Measurements from ENCODE around the gene SAMD13. TPM values are rescaled to one million over a fixed set of nuclear protein-coding genes. Genes with fewer than 3 reads are reported as not detected.

The SAMD13 gene, protein sequence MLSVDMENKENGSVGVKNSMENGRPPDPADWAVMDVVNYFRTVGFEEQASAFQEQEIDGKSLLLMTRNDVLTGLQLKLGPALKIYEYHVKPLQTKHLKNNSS
- under 1 TPM; 0.51 to 0.71 TPM for total RNA-seq
- long read RNA-seq, donor 1, partial matches to known transcripts, result 0 of 2 reads
- long read RNA-seq, donor 1, other reads (novel, unspliced or antisense), result 2 of 2 reads
- long read RNA-seq, donor 2, partial matches to known transcripts, result 0 of 1 reads
- long read RNA-seq, donor 2, other reads (novel, unspliced or antisense), result 1 of 1 reads

- no peak for DNase-seq (ENCODE audit: low spot score)
- intact Hi-C loops (cut with DNase I), result no loop called here
These were observed at the start of gene SAMD13 for GRCh38 chr1:84301004-84301784. TSS of gene SAMD13 (plus strand) at chr1:84301708. CDS start at chr1:84303235, 1,527 bp downstream.

DNA sequence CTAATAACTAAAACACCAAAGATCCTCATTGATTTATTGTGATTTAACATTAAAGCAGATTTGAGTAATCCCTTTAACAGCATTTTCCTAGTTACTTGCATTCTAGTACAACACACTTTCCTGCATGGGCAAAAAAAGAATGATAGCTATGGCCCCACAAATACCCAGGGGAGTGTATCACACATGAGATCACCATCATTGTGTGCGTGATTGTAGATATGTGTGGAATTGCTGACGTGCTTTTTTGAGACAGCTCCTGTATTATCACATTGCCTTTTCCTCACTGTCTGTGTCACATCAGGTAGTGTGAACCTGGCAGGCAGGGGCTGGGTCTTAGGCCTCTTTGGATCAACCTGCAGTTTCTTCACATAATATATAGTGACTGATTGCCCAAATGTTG lies 48.5 kb upstream of the SAMD13 start:
- no peak for DNase-seq (ENCODE audit: low spot score)
- intact Hi-C loops (cut with DNase I), result no loop called here

GRCh38 chr1:84253891-84254290 lies 47.6 kb upstream of the SAMD13 start:
- no peak for DNase-seq (ENCODE audit: low spot score)
- intact Hi-C loops (cut with DNase I), result no loop called here

GRCh38 chr1:84254703-84255238 lies 46.7 kb upstream of the SAMD13 start:
- no peak for DNase-seq (ENCODE audit: low spot score)
- intact Hi-C loops (cut with DNase I), result no loop called here

- no peak for DNase-seq (ENCODE audit: low spot score)
- intact Hi-C loops (cut with DNase I), result no loop called here
These were observed 45.9 kb upstream of the SAMD13 start for GRCh38 chr1:84255582-84255981.

DNA sequence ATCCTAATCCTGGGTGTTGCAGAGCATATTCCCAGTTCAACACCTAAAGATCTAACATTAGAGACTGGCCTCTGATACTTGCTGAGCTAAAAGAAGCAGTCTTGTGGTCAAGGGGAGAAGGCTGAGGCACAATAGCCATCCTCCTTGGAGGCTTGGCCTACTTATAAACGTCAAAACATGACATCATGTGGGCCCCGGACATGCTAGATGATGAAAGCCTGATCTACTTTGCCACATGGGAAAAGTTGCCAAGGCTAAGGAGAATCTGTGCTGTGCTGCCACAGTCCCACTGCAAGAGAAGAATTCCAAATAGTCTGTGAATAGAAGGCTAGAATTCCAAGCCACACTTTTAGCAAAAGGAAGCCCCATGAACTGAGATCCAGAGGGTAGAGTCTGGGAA lies 43.9 kb upstream of the SAMD13 start:
- intact Hi-C loops (cut with DNase I), result no loop called here
- DNase-seq (ENCODE audit: low spot score), result no peak

DNA sequence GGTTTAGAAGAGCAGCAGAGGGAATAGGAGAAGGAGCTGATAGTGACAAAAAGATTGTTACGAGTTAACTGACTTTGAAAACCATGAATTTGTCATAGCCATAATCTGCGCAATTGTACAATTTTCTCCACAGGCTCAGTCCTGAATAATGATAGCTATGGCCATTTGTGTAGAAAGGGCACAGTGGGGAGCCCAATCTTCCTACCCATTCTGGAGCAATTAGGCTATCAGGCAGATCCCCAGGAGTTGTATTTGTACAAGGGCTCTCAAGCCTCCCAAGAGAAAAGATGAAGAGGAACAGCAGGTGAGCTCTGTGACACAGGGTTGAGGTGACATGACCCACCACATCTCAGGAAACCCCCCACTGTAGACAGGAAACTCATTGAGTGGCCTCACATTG lies 42.1 kb upstream of the SAMD13 start:
- intact Hi-C loops (cut with DNase I), result no loop called here
- no peak for DNase-seq (ENCODE audit: low spot score)

GRCh38 chr1:84259989-84260388 lies 41.5 kb upstream of the SAMD13 start:
- intact Hi-C loops (cut with DNase I), result no loop called here
- no peak for DNase-seq (ENCODE audit: low spot score)

GRCh38 chr1:84260852-84261518 lies 40.5 kb upstream of the SAMD13 start:
- intact Hi-C loops (cut with DNase I), result no loop called here
- no peak for DNase-seq (ENCODE audit: low spot score)

- intact Hi-C loops (cut with DNase I), result no loop called here
- DNase-seq (ENCODE audit: low spot score), result no peak
These were observed 36.5 kb upstream of the SAMD13 start for GRCh38 chr1:84264961-84265360.

- no peak for DNase-seq (ENCODE audit: low spot score)
- intact Hi-C loops (cut with DNase I), result no loop called here
These were observed 35.6 kb upstream of the SAMD13 start for GRCh38 chr1:84265867-84266266.

GRCh38 chr1:84266748-84267147 lies 34.8 kb upstream of the SAMD13 start:
- DNase-seq (ENCODE audit: low spot score), result no peak
- intact Hi-C loops (cut with DNase I), result no loop called here

DNA sequence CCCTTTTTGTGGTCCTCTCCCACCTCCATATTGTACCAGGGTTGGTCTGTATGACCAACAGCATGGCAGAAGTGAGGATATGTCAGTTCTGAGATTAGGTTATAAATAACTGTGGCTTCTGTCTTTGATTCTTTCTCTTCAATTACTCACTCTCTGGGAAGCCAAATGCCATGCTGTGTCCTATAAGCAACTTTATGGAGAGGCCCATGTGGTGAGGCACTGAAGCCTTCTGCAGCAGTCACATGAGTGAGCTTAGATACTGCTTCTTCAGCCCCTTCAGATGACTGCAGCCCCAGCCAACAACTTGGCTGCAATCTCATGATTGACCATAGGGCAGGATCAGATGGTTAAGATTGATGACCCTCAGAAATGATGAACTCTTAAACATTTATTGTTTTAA lies 34.0 kb upstream of the SAMD13 start:
- no peak for DNase-seq (ENCODE audit: low spot score)
- intact Hi-C loops (cut with DNase I), result no loop called here

GRCh38 chr1:84268346-84268745 lies 33.2 kb upstream of the SAMD13 start:
- DNase-seq (ENCODE audit: low spot score), result no peak

DNA sequence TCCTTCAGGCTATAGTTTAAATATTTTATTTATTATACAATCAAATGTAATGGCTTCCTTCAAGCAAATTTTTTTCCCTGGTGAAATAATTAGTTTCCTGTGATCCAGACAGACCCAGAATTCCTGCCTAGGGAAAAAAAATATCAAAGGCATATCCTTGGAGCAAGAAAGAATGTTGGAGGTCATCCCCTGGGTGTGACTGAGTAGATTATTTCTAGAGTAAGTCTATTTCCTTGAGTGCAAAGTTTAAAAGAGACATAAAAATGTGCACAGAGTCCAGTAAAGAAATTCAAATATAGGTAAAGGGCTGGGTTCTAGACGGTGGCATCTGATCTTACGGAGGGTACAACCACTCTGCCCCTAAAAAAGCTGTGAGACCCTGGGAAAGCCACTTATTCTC lies 32.2 kb upstream of the SAMD13 start:
- intact Hi-C loops (cut with DNase I), result no loop called here
- DNase-seq (ENCODE audit: low spot score), result no peak

More at GRCh38 chr1:84268346-84268745, 33.2 kb upstream of the SAMD13 start:
- intact Hi-C loops (cut with DNase I), result no loop called here

- no peak for DNase-seq (ENCODE audit: low spot score)
- intact Hi-C loops (cut with DNase I), result no loop called here
These were observed 29.9 kb upstream of the SAMD13 start for GRCh38 chr1:84271441-84272151.

DNA sequence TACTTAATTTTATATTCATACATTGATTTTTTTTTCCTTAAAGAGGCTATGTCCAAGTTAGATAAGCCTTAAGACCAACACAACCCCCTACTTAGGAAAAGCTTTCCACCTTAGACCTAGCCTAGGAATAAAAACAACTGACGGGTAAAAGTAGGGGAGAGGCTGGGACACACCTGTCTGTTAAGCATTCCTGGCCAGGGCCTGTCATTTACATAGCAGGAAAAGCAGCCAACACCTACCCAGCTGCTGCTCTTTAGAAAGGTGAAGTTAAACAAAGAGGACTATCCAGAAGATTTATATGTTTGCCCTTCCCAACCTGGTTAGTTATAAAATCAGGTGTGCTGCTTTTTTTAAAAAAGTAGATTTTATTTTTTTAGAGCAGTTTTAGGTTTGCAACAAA lies 29.1 kb upstream of the SAMD13 start:
- intact Hi-C loops (cut with DNase I), result no loop called here
- DNase-seq (ENCODE audit: low spot score), result no peak

DNA sequence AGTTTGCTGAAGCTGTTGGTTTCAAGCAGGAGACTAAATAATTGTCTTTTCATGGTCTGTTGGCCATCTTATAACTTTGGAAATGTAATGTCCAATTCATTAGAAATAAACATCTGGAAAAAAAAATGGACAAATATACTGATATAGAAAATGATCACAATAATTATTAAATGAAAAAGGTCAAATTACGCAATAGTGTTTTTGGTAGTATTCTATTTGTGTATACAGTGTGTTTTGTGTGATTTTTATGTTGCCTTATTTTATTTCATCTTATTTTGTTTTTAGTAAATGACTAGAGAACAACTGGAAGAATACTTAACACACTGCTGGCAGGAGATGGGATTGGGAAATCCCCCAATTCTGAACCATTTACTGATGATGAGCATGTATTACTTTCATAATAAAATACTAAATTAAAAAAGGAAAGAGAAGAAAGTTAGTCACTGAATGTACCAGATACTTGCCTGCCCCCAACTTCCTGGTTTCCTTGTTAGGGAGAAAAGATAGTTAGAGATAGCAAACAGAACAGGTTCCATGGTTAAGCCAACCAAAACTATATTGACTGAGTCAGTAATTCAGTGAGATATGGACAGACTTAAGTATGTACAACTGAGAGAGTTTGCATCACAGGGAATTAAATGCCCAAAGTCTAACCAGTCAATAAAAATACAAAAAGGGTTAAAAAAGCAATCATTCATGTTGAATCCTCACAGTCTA lies 24.0 kb upstream of the SAMD13 start:
- intact Hi-C loops (cut with DNase I), result no loop called here
- DNase-seq (ENCODE audit: low spot score), result no peak

DNA sequence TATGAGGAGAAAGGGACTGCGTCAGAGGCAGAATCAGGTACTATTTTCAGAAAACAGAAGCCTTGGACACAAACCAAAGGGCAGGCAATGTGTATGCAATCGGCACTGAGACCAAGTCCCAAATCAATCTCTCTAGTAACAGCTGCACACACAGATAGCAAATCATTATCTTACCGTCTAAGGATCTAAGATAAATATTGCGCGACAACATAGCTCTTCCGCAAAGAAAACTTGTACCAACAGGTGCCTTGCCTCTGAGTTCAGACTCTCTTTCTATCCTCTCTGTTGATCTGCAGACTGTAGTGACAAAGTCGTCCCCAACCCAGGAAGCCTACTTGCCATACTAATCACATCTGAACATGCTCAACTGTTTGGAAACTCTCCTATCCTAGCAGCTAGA lies 22.6 kb upstream of the SAMD13 start:
- intact Hi-C loops (cut with DNase I), result no loop called here
- DNase-seq (ENCODE audit: low spot score), result no peak
